ENCODE measurements around the gene RMI1. TPM values are rescaled to one million over a fixed set of nuclear protein-coding genes. Genes with fewer than 3 reads are reported as not detected.

RMI1 gene

DNA sequence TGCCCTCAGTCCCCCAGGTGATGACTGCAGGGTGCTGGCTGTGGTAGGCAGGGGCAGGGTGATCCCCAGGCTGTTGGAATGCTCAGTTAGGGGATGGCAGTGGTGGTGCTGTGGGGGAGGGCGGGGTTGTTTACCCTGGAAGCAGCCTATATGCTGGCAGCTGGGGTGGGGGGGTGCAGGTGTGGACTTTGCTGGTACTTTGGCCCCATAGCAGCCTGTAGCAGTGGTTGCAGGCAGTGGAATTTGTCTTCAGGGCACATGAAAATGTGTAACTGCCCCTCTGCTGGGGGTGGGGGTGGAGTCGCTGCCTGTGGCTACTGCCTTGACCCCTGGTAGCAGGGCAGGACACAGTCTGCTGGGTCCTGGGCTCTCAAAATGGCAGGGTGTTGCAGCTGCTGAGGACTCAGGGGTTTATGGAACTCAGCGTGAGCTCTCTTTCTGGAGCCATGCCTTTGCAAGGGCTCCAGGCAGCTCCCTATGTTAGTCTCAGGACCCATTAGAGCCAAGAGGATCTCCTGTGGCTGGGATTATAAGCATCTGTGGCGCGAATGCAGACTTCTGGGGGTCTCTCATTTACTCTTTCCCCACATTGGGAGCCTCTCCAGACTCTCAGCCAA is 65.0 kb downstream of the RMI1 start:
- no peak overlapping the region for H3K23ac ChIP-seq (ENCODE audit: low read length in 2 of 2)
- 81% methylated on average over 5 of the region's 5 CpGs for WGBS
- H2AFZ ChIP-seq (ENCODE audit: low read depth, low read length) = no peak overlapping the region
- no peaks in the 10 kb centered on the region for H3K4me1 ChIP-seq (ENCODE audit: control insufficient read depth, insufficient read depth, low read depth, low read length)
- no peaks in the 10 kb centered on the region for H3K36me3 ChIP-seq (ENCODE audit: control insufficient read depth in 1 of 2, insufficient read depth in 2 of 2, low read depth in 1 of 2, low read length in 2 of 2)
- no peak overlapping the region for H3K4ac ChIP-seq (ENCODE audit: low read depth in 1 of 2, low read length in 2 of 2)
- no peak overlapping the region for H3K27ac ChIP-seq (ENCODE audit: low read length, poor library complexity, severe bottlenecking)
- H2BK12ac ChIP-seq (ENCODE audit: low read length in 2 of 2) = no peak overlapping the region
- DNase-seq = no peak
- H2BK15ac ChIP-seq (ENCODE audit: low read depth, poor library complexity, severe bottlenecking) = no peak overlapping the region
- H4K8ac ChIP-seq (ENCODE audit: low read length) = no peak overlapping the region
- no peak overlapping the region for H2BK120ac ChIP-seq (ENCODE audit: low read depth, low read length)
- no peak overlapping the region for H2AK5ac ChIP-seq (ENCODE audit: low read length, severe bottlenecking)
- no peak overlapping the region for H3K18ac ChIP-seq (ENCODE audit: low read depth in 1 of 2, low read length in 2 of 2)
- no peak overlapping the region for H3K9ac ChIP-seq (ENCODE audit: low read length)
- H4K91ac ChIP-seq (ENCODE audit: low read length) = no peak overlapping the region
- H2BK5ac ChIP-seq (ENCODE audit: low read depth, low read length, poor library complexity, severe bottlenecking) = no peak overlapping the region
- H3K4me3 ChIP-seq (ENCODE audit: insufficient read depth in 1 of 2, low read depth in 1 of 2, low read length in 2 of 2) = no peak overlapping the region
- H3K14ac ChIP-seq (ENCODE audit: low read length in 2 of 2) = no peak overlapping the region
- H3K9me3 ChIP-seq (ENCODE audit: control insufficient read depth, low read length) = no peaks in the 10 kb centered on the region
- peaks cover 4 to 15% of the 10 kb centered on the region in 2 experiments for H3K27me3 ChIP-seq (ENCODE audit: control insufficient read depth in 1 of 2, insufficient read depth in 1 of 2, low read length in 2 of 2)
- no peak overlapping the region for H3K4me2 ChIP-seq (ENCODE audit: low read length, poor library complexity, severe bottlenecking)
- no peaks in the 10 kb centered on the region for H3K79me1 ChIP-seq (replicated peaks; ENCODE audit: low read length, poor library complexity, severe bottlenecking)

Small RNAs within 50 kb of the gene (small RNA-seq; reads per million reads assigned to genes)
- not detected for gene RF00019 (ENCODE audit: low read depth)
